ENCODE results near the gene EIF3I.

EIF3I gene

GRCh38 chr1:32198237-32199042 is 23.8 kb upstream of the EIF3I start:
- no peak for DNase-seq

GRCh38 chr1:32199043-32199716 is 23.0 kb upstream of the EIF3I start:
- DNase-seq = no peak

- DNase-seq = no peak
Measured at GRCh38 chr1:32199717-32200072, 22.5 kb upstream of the EIF3I start.

GRCh38 chr1:32200226-32201010 is 21.8 kb upstream of the EIF3I start, which contains the start of gene CCDC28B:
Gene CCDC28B, plus strand, starts transcription at chr1:32200595. Its CDS starts 1,341 bp downstream, at chr1:32201936.
- DNase-seq = peak; percentile 67

DNA sequence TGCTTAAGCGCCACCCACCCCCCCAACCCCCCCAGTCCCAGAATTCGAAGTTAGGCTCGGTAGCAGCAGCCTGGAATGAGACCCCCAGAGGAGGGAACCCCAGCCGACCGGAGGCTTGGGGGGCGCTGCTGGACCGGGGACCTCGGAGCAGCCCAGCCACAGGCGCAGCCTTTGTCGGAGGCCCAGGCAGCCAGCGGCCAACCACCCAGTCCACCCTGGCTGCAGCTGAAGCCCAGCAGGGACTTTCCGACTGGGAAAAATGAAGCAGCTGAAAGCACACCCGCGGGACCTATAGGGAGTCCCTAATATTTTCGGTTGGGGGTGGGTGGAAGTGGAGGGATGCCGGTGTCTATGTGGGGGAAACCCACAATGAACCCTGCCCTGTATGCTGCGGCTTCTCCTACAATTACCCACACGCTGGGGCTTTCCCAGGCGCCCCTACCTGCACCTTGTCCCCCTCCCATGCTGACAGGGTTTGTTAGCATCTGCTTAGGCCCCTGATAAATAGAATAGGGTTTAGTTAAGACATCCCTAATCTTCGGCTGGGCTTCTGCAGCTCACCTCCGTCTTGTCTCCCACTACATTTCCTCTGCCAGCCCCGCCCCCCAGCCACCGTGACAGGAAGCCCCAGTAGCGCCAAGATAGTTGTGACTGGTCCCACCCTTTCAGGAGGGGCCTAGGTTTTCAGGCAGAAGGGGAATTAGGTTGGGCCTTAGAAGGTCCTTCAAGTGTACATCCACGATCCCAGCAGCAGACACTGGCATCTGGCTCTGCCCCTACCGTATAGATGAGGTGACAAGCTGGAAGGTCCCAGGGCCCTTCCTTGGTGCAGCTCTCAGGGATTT is 21.0 kb upstream of the EIF3I start:
- peak; percentile 95 for DNase-seq

GRCh38 chr1:32204943-32205361 is 17.3 kb upstream of the EIF3I start:
- DNase-seq = no peak

GRCh38 chr1:32205401-32206370 is 16.5 kb upstream of the EIF3I start, which contains the start of gene IQCC:
Gene IQCC, plus strand, starts transcription at chr1:32205671. Its CDS starts 11 bp downstream, at chr1:32205682.
- DNase-seq = peak; percentile 93

DNA sequence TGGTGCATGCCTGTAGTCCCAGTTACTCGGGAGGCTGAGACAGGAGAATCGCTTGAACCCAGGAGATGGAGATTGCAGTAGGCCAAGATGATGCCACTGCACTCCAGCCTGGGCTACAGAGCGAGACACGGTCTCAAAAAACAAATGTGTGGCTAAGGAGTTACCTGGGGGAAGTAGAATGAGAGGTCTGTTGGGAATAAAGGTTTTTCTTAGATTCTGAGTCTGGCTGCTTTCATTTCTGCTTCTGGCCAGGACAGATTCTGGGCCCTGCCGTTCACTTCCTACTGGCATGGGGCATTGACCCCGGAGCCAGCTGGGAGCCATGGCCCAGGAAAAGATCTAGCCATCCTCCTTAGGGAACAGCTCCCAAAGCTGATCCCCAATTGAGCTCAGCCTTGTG is 13.7 kb upstream of the EIF3I start:
- DNase-seq = no peak

GRCh38 chr1:32208891-32209328 is 13.3 kb upstream of the EIF3I start, which contains the start of gene DCDC2B:
Gene DCDC2B, plus strand, starts transcription at chr1:32209089. Its CDS starts 5 bp downstream, at chr1:32209094.
- peak; percentile 88 for DNase-seq

GRCh38 chr1:32215629-32216480 is 6.4 kb upstream of the EIF3I start:
- DNase-seq = peak; percentile 85

DNA sequence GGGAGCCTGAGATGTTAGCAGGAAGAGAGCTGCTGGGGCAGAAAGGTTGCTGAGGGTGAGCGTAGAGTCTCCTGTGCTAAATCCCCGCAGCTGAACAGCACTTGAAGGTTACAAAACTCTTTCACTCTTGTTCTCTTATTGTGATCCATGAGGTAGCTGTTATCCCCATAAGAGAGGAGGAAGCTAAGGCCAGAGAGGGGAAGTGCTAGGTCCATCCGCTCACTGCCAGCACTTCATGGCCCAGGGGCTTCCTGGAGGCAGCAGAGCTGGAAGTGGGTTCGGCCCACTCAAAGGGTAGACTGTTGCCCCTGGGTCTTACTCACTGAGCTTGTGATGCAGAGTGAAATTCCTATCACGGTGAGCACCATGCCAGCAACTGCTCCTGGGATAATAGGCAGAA is 5.6 kb upstream of the EIF3I start:
- DNase-seq = no peak

DNA sequence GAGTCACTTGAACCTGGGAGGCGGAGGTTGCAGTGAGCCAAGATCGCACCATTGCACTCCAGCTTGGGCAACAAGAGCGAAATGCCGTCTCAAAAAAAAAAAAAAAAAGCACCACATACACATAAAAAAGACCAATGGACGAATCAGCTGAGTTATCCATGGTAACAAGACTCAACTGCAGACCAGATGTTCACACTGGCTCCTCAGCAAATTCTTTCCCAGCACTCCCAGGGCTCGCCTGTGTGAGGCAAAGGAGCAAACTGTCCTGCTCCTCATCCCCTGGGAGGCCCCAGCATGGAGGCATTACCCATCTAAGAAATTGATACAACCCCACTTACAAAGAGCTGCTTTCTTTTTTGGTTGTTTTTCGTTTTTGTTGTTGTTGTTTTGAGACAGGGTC is 3.2 kb upstream of the EIF3I start:
- no peak for DNase-seq

- DNase-seq = no peak
Measured at GRCh38 chr1:32220746-32221580, 1.2 kb upstream of the EIF3I start.

GRCh38 chr1:32221581-32221979 is 627 bp upstream of the EIF3I start:
- no peak for DNase-seq

DNA sequence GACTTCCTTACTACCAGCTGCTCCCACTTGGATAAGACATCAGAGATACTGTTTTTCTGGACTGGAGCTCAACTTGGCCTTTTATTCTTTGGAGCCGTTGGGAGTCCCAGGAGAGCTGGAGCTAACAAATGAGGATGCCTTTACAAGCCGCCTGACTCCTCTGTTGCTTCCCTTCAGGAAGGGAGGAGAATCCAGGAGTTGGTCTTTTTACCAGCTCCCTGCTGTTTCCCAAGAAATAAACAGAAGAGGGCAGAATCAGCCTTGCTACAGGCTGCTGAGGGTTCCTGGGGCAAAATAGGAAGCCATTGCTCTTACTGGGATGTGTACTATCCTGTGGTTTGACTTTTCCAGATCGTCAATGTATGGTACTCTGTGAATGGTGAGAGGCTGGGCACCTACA is 1.5 kb downstream of the EIF3I start:
- DNase-seq = no peak

DNA sequence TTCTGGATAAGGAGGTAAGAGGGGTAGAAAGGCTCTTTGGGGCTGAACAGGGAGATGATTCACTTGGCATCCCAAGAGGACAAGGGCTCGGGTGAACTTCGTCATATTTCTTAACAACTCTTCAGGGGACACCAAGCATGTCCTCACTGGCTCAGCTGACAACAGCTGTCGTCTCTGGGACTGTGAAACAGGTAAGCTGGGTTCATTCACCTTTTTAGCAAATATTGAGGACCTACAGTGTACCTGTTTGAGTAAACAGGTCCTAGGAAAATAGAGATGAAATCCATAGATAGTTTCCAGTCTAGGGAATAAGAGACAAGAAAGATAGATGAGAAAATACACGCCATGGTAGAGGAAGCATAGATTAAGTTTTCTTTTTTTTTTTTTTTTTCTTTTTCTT is 2.1 kb downstream of the EIF3I start:
- no peak for DNase-seq

- DNase-seq = no peak
Measured at GRCh38 chr1:32228771-32229170, 6.6 kb downstream of the EIF3I start.

- no peak for DNase-seq
Measured at GRCh38 chr1:32231843-32232432, 9.7 kb downstream of the EIF3I start.
